ENCODE data around the gene ZNF579.

The ZNF579 gene

DNA sequence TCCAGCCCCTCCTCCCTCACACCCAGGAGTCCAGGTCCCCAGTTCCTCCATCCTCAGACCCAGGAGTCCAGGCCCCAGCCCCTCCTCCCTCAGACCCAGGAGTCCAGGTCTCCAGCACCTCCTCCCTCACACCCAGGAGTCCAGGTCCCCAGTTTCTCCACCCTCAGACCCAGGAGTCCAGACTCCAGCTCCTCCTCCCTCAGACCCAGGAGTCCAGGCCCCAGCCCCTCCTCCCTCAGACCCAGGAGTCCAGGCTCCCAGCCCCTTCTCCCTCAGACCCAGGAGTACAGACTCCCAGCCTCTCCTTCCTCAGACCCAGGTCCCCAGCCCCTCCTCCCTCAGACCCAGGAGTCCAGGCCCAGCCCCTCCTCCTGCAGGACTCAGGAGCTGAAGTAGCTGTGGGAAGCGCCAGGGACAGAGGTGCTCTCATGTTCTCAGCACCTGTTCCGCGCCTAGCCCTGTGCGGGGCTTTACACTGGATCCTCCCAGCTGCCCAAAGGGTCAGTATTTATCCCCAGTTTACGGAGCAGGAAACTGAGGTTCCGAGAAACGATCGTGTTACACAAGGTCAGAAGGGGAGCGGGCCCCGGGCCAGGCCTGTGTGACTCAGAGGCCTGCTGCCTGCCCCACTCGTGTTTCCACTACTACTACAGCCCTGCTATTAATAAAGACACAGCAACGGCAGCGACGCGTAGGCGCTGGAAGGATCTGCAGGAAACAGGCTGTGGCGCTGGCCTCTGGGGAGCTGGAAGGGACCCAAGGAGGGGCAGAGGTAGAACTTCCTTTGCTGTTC, 33.6 kb downstream of the ZNF579 start:
- no peak for DNase-seq
- Histone ChIP-seq H4K20me1 (ENCODE audit: insufficient read depth, low read length) (no peaks in the 10 kb centered on the region), H3K4me1 (ENCODE audit: low read length) (no peaks in the 10 kb centered on the region), H3K27ac (ENCODE audit: low read length) (no peak overlapping the region), H3K36me3 (replicated peaks; ENCODE audit: insufficient read depth, low read length) (no peaks in the 10 kb centered on the region), H3K4me2 (ENCODE audit: low read depth, low read length) (no peak overlapping the region), H3K27me3 (replicated peaks; ENCODE audit: insufficient read depth, low read length) (peaks cover 89% of the 10 kb centered on the region), H3F3A (ENCODE audit: insufficient read depth, low read length) (no peaks in the 10 kb centered on the region), H3K9me2 (replicated peaks; ENCODE audit: insufficient read depth, low read length) (no peaks in the 10 kb centered on the region), H2AFZ (ENCODE audit: low read length) (no peak overlapping the region), H3K4me3 (ENCODE audit: low read length) (no peak overlapping the region), H3K79me2 (ENCODE audit: low read length) (no peaks in the 10 kb centered on the region), H3K9me3 (replicated peaks; ENCODE audit: insufficient read depth, low read length) (no peaks in the 10 kb centered on the region), H3K9ac (ENCODE audit: low read length) (no peak overlapping the region)
- TF ChIP-seq EZH2 (optimal IDR thresholded peaks at IDR 0.05; ENCODE audit: low read depth, low read length) (no peak), EZH2phosphoT487 (IDR thresholded peaks at IDR 0.05; ENCODE audit: low read length) (no peak)
- TF ChIP-seq, protein P1, sequence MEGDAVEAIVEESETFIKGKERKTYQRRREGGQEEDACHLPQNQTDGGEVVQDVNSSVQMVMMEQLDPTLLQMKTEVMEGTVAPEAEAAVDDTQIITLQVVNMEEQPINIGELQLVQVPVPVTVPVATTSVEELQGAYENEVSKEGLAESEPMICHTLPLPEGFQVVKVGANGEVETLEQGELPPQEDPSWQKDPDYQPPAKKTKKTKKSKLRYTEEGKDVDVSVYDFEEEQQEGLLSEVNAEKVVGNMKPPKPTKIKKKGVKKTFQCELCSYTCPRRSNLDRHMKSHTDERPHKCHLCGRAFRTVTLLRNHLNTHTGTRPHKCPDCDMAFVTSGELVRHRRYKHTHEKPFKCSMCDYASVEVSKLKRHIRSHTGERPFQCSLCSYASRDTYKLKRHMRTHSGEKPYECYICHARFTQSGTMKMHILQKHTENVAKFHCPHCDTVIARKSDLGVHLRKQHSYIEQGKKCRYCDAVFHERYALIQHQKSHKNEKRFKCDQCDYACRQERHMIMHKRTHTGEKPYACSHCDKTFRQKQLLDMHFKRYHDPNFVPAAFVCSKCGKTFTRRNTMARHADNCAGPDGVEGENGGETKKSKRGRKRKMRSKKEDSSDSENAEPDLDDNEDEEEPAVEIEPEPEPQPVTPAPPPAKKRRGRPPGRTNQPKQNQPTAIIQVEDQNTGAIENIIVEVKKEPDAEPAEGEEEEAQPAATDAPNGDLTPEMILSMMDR (IDR thresholded peaks at IDR 0.05; ENCODE audit: low read length): no peak

DNA sequence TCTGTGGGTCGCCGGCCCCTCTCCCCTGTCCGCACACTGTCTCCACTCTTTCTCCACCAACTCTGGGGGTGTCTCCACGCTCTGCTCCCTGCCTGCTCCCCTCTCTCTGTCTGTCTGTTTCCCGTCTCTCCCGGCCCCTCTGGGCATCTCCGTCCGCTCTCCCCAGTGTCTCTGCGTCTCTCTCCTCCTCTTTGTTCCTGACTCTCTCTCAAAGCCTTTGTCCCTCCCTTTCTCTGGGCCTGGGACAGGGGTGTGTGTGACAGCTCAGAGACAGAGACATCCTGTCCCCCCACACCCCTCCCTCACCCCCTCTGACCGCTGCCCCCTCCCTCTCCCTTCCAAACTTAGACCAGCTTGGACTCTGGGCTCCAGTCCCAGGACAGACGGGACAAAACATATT, 34.6 kb downstream of the ZNF579 start:
- no peaks in the 10 kb centered on the region for H4K20me1 ChIP-seq (ENCODE audit: insufficient read depth, low read length)
- no peaks in the 10 kb centered on the region for H3K9me2 ChIP-seq (replicated peaks; ENCODE audit: insufficient read depth, low read length)
- H2AFZ ChIP-seq (ENCODE audit: low read length): no peak overlapping the region
- no peaks in the 10 kb centered on the region for H3K4me1 ChIP-seq (ENCODE audit: low read length)
- TF ChIP-seq, protein P1 (IDR thresholded peaks at IDR 0.05; ENCODE audit: low read length): no peak
- TF ChIP-seq EZH2phosphoT487 (IDR thresholded peaks at IDR 0.05; ENCODE audit: low read length): no peak
- TF ChIP-seq EZH2 (optimal IDR thresholded peaks at IDR 0.05; ENCODE audit: low read depth, low read length): no peak
- peaks cover 89% of the 10 kb centered on the region for H3K27me3 ChIP-seq (replicated peaks; ENCODE audit: insufficient read depth, low read length)
- DNase-seq: no peak
- no peak overlapping the region for H3K27ac ChIP-seq (ENCODE audit: low read length)
- no peaks in the 10 kb centered on the region for H3K36me3 ChIP-seq (replicated peaks; ENCODE audit: insufficient read depth, low read length)
- no peaks in the 10 kb centered on the region for H3K9me3 ChIP-seq (replicated peaks; ENCODE audit: insufficient read depth, low read length)
- H3K4me3 ChIP-seq (ENCODE audit: low read length): no peak overlapping the region
- H3K9ac ChIP-seq (ENCODE audit: low read length): no peak overlapping the region
- no peak overlapping the region for H3K4me2 ChIP-seq (ENCODE audit: low read depth, low read length)
- H3F3A ChIP-seq (ENCODE audit: insufficient read depth, low read length): no peaks in the 10 kb centered on the region
- H3K79me2 ChIP-seq (ENCODE audit: low read length): no peaks in the 10 kb centered on the region

DNA sequence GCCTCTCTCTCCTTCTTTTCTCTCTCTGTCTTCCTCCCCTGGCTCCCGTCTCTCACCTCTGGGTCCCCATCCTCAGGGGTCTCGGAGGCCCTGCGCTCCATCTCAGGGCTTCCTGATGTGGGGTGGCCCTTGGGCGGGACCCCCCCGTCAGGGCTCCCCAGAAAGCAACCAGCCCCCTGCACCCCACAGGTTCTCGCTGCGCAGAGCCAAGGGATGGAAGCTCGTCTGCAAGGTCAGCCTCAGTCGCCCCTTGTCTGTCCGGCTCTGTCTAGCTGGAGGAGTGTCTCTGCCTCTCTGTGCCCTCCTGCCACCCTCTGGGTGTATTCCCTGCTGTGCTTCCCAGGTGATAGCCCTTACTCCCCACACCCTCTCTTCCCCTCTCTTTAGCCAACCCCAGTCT, 35.2 kb downstream of the ZNF579 start, which contains the start of gene SBK3:
Gene SBK3 (minus strand): TSS at position 101 of the 400 bp plus-strand sequence. CDS start 0 bp downstream, at position 101.
- Histone ChIP-seq H3K27ac (ENCODE audit: low read length) (no peak within 1 kb of the TSS), H3K27me3 (replicated peaks; ENCODE audit: insufficient read depth, low read length) (peaks cover 89% of the 10 kb centered on the region), H3F3A (ENCODE audit: insufficient read depth, low read length) (no peaks in the 10 kb centered on the region), H2AFZ (ENCODE audit: low read length) (no peak within 1 kb of the TSS), H3K79me2 (ENCODE audit: low read length) (no peaks in the 10 kb centered on the region), H3K9me3 (replicated peaks; ENCODE audit: insufficient read depth, low read length) (no peaks in the 10 kb centered on the region), H3K4me1 (ENCODE audit: low read length) (no peaks in the 10 kb centered on the region), H3K4me2 (ENCODE audit: low read depth, low read length) (no peak within 1 kb of the TSS), H3K9me2 (replicated peaks; ENCODE audit: insufficient read depth, low read length) (no peaks in the 10 kb centered on the region), H3K9ac (ENCODE audit: low read length) (no peak within 1 kb of the TSS), H3K36me3 (replicated peaks; ENCODE audit: insufficient read depth, low read length) (no peaks in the 10 kb centered on the region), H4K20me1 (ENCODE audit: insufficient read depth, low read length) (no peaks in the 10 kb centered on the region), H3K4me3 (ENCODE audit: low read length) (no peak within 1 kb of the TSS)
- TF ChIP-seq EZH2 (optimal IDR thresholded peaks at IDR 0.05; ENCODE audit: low read depth, low read length) (no peak), EZH2phosphoT487 (IDR thresholded peaks at IDR 0.05; ENCODE audit: low read length) (no peak)
- TF ChIP-seq, protein P1 (IDR thresholded peaks at IDR 0.05; ENCODE audit: low read length): no peak
- no peak for DNase-seq

Measured in MM.1S (cell line).